ENCODE data around the gene PRG3.
"Not testable (repeated sequence)": the region's sequence is repeated elsewhere in the genome, so short reads cannot be mapped to it uniquely, and the experiment has no call there.

PRG3 gene

GRCh38 chr11:57408771-57409170, 27.8 kb upstream of the PRG3 start:
- DNase-seq (ENCODE audit: low read depth) = no peak

GRCh38 chr11:57407941-57408475, 27.1 kb upstream of the PRG3 start:
- no peak for DNase-seq (ENCODE audit: low read depth)

- no peak for DNase-seq (ENCODE audit: low read depth)
Observed at GRCh38 chr11:57407010-57407920, 26.3 kb upstream of the PRG3 start.

DNA sequence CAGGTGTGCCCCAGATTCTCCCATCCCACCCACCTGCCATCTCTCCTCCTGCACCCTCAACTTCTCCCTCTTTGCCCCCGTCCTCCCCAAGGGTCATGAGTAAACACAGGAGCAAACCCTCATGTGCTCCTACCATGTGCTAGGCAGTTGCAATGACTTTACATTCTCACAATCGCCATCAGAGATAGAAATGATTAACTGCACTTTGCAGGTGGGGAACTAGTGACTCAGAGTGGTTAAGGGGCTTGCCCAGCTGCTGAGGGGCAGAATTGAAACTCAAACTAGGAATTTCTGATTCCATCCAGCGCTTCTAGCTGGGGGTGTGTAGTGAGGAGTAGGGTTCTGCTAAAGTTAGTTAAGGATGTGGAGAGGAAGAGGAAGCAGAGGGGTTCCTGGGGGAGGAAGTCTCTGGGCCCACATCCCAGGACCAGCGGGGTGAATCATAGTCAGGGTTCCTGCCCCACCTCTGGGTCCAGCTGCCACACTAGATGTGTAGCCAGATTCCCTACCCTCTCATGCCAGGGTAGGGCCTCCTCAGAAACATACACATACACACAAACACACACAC, 25.5 kb upstream of the PRG3 start:
- no peak for DNase-seq (ENCODE audit: low read depth)

- no peak for DNase-seq (ENCODE audit: low read depth)
Observed at GRCh38 chr11:57405271-57405860, 24.4 kb upstream of the PRG3 start.

DNA sequence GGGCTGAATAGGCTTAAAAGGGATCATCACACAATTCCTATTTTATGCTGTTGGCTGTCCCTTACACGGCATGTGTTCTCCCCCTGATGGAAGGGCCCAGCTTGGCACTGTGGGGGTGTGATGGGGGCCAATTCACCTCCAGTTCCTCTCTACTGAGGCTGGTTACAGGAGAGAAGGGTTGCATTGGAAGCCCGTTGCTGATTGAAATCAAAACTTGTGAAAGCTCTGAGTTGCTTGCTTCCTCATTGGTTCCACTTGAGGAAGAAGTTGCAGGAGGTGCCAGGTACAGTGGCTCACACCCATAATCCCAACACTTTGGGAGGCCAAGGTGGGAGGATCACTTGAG, 22.8 kb upstream of the PRG3 start:
- DNase-seq (ENCODE audit: low read depth) = no peak

DNA sequence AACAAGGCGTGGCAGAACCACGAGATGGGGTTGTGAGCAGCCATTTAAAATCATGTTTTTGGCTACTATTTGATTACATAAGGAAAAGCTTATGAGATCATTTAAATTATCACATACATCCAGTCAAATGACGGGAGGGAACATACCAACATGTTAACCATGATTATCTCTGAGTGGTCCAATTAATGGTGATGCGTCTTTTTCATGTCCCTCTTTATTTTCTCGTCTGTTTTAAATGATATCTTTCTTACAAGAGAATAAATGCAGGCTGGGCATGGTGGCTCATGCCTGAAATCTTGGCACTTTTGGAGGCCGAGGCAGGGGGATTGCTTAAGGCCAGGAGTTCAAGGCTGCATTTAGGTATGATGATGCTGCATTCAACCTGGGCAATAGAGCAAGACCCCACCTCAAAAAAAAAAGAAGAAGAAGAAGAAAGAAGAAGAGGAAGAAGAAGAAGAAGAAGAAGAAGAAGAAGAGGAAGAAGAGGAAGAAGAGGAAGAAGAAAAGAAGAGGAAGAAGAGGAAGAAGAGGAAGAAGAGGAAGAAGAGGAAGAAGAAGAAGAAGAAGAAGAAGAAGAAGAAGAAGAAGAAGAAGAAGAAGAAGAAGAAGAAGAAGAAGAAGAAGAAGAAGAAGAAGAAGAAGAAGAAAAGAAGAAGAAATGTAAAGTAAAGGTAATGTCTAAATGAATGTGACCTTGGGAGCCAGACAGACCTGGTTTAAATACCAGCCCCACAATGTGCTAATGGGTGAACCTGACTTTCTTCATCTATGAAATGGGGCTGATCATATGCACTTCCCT, 22.3 kb upstream of the PRG3 start:
- DNase-seq (ENCODE audit: low read depth) = not testable (repeated sequence)

DNA sequence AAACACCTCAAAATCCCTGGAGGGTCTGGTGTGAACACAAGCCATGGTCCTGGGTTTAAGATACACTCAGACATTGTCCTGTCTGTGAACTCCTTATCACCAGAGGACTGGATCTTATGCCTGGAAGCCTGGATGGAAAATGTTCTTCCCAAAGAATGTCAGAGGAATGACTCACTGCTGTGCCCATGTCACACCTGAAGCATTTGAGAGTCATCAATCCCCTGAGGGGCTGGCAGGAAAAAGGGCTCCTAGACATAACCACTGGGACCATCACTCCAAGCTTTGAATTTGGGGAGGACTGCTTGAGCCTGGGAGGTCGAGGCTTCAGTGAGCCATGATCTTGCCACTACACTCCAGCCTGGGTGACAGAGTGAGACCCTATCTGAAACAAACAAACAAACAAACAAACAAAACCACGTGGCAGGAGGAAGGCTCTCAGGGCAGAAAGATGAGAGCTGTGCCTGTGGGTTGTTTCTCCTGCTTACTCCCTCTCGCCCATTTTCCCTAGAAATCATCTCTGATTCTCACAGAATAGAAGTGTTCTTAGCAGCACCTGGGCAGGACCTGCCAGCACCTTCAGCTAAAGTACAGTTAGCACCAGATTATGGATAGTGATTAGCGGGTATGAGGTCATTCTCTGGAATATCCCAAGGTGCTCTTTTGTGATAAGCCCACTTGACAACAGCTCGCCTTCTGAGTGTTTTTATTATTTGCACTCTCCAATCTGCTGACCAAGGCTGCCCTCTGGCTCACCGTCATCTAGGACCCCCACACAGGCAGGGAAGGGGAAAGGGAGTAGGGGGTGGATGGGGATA, 21.4 kb upstream of the PRG3 start:
- DNase-seq (ENCODE audit: low read depth) = no peak

- DNase-seq (ENCODE audit: low read depth) = no peak
Observed at GRCh38 chr11:57399972-57400578, 19.1 kb upstream of the PRG3 start.

DNA sequence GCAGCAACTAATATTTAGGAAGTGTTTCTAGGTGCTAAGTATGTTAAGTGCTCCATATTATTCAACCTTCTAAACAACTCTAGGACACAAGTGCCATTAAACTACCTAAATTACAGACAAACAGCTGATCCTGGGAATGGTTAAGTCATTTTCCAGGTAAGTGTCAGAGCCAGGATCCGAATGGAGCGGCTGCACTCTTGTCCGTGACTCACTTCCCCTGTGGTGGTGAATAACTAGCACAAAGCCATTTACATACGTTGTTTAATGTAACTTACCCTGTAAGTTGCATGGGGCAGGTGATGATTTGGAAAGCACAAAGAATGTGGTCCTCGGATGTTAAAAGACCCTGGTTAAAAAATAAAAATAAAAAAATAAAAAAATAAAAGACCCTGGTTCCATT, 18.3 kb upstream of the PRG3 start:
- DNase-seq (ENCODE audit: low read depth) = no peak

GRCh38 chr11:57397394-57397990, 16.5 kb upstream of the PRG3 start:
- DNase-seq (ENCODE audit: low read depth) = no peak

DNA sequence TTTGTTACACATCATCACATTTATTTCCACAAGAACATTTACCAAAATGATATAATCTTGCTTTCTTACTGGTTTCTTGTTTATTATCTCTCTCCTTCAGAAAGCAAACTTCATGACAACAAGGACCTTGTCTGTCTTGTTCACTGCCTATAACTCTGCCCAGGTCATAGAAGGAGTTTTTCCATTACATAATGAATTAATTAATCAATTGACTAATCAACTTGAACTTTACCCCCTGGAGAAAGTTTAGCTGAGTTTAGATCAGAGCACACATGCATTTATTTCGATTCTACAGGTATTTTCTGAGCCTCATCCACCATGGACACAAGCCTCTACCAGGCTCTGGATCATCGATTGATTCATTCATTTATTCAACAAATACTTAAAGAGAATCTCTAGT, 15.8 kb upstream of the PRG3 start:
- DNase-seq (ENCODE audit: low read depth) = no peak

GRCh38 chr11:57395905-57396623, 15.1 kb upstream of the PRG3 start:
- no peak for DNase-seq (ENCODE audit: low read depth)

GRCh38 chr11:57394203-57394965, 13.4 kb upstream of the PRG3 start:
- DNase-seq (ENCODE audit: low read depth) = no peak

DNA sequence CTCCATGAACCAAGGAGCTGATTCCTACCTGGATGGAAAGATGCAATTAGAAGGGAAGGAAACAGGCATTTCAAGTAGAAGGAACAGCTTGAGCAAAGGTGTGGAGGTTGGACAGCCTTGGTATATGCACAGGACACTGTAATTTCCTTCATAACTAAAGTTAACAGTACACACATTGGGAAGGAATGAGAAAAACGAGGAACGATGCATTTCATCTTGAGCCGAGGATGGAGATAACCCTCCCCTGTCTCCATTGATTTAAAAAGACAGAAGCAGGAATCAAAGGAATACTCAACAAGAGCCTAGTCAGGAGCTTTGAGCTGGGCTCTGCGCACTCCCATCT, 11.8 kb upstream of the PRG3 start:
- DNase-seq (ENCODE audit: low read depth) = no peak

- no peak for DNase-seq (ENCODE audit: low read depth)
Observed at GRCh38 chr11:57392066-57392762, 11.3 kb upstream of the PRG3 start.

DNA sequence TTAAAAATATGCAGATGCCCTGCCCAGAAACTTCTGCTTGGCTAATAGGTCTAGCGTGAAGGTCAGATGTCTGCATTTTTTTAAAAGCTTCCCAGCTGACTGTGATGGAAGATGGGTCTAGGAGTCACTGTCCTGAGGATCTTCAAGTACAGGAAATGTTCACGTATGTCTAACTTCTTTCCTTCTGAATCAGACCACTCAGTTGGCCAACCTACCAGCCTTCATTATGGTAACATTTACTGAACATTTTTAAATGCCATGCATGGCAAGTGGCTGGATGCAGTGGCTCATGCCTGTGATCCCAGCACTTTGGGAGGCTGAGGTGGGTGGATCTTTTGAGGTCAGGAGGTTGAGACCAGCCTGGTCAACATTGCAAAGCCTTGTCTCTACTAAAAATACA, 10.6 kb upstream of the PRG3 start:
- no peak for DNase-seq (ENCODE audit: low read depth)

DNA sequence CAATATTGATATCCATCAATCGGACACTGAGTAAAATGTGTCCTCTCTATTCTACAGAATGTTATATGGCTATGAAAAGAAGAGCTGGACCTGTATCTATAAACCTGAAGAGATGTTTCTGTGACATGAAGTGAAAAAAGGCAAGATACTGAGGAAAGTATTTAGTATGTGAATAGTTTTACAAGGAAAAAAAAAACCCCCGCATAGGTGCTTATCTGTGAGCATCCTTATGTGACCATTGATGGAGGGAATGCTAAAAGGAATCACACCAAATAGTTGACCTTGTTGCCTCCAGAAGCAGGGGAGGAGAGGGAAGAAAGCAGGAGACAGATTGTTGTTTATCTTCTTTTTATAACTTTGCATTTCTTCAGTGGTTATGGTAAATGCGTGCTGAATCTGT, 10.2 kb upstream of the PRG3 start:
- DNase-seq (ENCODE audit: low read depth) = no peak

GRCh38 chr11:57390535-57390934, 9.6 kb upstream of the PRG3 start, which contains the start of gene PRG2:
Gene PRG2, minus strand, starts transcription at chr11:57390650. Its CDS starts 706 bp downstream, at chr11:57389944.
- DNase-seq (ENCODE audit: low read depth) = no peak
